Non-pigmented ciliary epithelial cell (primary cell): ENCODE results near the gene DNM3.

Experiments used
- DNase-seq: peaks from one replicate; pipeline ENCODE4 v3.0.0-alpha.2; 2010; ENCODE audit warnings: low read depth

Gene DNM3

GRCh38 chr1:172177849-172178248, 336.6 kb downstream of the DNM3 start:
- no peak for DNase-seq

DNA sequence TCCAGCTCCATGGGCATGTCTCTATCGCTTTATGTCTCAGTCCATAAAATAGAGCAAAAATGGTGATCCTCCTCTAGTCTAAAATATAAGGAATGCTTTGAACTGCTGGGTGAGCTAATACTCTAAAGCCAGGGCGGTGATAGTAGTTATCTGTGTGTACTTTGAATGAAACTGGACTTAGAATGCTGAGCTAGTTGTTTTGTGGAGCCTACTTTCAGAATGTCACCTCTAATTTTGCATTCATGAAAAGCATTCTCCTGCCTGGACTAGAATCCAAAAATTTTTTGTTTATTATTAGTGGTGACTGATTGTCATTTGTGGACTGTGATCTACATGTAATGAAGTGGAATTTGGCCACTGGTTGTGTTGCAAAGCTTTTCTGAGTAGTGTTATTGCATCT, 337.6 kb downstream of the DNM3 start:
- no peak for DNase-seq

GRCh38 chr1:172179918-172180317, 338.6 kb downstream of the DNM3 start:
- no peak for DNase-seq

DNA sequence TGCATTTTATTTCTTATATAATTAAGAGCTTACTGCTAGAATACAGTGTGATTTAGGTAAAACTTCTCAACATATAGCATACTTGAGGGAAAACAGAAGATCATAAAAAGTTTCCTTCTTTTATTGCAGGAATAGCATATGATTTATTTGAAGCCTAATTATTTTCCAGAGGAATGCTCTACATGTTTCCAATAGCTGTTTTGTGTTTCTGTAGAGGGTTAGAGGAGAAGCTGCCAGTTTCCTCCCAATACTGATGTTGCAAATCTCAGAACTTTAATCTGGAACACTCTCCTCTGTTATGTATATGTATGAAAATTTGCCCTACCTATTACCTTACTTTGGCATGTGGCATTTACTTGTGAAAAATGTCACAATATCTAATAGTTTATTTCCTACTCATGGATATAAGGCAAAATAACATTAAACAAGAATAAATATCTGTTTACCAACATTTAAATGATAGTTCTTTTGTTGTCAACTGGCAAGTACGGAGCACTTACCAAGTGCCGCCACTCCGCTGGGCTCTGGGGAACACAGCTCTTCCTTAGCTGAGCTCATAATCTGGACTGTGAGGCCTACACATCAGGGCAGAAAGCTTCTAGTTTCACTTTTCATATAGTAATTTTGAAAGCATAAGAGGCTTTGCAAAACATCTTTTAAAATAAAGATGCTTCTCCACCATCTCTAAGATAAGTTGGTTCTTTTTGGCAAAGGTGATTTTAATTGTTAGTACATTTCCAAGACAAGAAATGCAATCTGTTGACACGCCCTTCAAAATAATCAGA, 339.4 kb downstream of the DNM3 start:
- no peak for DNase-seq

DNA sequence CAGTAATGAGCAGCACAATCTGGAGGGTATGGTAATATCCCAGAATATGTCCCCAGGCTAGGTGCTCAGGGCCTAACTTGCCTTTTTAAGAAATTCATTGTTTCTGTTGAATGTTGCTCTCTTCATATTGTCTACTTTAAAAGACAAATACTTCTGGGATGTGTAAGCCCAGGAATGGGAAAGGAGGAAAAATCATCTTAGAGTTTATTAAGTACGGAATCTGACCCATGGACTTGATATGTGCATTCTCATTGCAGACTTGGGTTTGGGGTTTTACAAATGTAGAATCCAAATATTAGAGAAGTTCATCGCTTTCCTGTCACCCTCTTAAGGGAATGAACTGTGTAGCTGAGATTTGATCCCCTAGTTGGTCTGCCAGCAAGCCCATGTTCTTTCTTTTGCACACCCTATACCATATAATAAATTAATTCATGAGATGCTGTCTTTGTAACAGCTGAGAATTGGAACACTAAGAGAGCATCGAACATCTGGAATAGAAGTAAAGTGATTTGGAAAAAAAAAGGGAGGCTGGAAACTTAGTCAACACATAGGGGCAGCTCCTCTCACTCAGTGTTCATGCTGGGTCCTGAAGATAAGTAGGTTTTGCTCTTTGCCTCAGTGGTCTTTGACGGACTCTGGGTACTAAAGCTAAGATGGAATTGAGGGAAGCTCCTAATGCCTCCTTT, 343.4 kb downstream of the DNM3 start:
- no peak for DNase-seq

- DNase-seq = no peak
These were observed 343.9 kb downstream of the DNM3 start for GRCh38 chr1:172185211-172185610.

DNA sequence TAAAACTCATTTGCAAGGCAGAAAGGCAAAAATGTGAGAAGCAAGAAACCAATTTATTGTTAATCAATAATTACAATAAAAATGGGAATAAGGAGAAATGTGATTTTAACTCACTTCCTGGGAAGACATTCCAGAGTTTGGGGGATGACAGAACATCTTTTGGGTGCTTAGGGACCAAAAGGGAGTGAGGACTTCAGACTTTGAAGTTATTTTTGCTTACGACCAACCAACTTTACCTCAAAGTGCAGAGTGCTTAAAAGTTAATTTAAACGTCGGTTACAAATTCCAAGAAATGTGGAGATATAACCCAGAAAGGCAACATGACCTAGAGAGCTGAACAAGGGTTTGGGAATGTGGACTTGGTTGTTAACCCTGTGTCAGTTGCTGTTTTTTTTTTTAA, 344.7 kb downstream of the DNM3 start:
- no peak for DNase-seq

- no peak for DNase-seq
These were observed 360.3 kb downstream of the DNM3 start for GRCh38 chr1:172201572-172201971.

DNA sequence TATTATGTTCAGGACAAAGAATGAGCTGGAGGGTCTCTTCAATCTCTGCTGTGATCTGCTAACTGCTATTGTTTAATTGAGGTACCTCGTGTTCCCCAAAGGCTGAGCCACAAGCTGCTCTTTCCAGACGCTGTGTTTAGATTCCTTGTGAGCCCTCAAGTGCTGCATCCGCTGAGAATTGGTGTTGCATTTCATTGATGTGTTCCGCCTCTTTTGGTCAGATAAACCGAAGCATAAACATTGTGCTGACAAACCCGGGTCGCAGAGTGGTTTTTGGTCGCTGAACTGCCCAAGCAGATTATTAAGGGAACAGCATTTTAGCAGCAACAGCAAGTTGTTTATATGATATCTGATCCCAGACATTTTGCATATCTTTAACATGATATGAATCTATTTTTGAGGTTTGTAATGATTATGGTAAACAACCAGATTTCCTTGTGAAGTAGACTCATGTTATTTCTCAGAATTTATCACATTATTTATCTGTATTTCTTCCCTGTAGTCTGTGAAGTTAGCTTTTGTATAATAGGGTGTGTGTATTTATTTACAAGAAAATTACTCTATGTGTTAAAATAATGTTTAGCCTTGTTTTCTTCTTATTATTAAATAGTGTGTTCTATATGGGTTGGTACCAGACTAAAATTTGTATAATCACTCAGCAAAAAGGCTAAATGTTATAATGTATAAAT, 362.0 kb downstream of the DNM3 start:
- no peak for DNase-seq

DNA sequence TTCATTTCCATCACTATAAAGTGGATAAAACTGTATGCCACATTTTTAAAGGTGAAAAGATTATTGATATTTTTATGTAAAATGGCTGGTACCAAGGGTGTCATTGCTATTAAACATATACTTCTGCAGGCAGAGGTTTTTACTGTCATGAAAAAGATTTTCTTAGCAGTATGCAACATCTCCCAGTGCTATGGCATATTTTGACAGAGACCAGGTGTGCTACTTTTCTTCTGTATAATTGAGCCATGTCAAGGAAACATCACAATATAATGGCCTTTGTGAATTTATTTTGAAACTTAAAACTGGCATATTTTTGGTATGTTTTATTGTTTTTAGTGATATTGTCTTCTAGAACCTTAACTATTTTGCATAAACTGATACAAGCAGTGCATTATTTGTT, 362.6 kb downstream of the DNM3 start:
- DNase-seq = no peak

GRCh38 chr1:172206256-172206655, 365.0 kb downstream of the DNM3 start:
- no peak for DNase-seq

- DNase-seq = no peak
These were observed 367.3 kb downstream of the DNM3 start for GRCh38 chr1:172208635-172209034.

DNA sequence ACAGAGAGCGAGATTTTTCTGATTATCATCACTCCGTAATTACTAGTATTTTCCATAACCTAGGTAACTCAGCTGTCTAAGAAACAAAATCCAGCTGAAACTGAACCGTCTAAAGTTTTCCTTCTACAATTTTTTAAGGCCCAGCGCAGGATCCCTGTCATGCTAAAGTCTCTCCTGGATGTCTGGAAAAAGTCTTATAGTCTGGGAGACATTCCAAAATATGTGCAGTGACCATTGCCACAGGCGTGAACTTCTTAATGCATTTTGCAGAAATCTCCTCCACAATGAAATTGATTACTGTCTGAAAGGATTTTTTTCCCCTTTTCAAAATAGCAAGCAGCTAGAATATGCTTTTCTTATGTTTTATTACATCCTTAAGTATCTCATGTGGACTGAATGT, 369.9 kb downstream of the DNM3 start:
- no peak for DNase-seq

DNA sequence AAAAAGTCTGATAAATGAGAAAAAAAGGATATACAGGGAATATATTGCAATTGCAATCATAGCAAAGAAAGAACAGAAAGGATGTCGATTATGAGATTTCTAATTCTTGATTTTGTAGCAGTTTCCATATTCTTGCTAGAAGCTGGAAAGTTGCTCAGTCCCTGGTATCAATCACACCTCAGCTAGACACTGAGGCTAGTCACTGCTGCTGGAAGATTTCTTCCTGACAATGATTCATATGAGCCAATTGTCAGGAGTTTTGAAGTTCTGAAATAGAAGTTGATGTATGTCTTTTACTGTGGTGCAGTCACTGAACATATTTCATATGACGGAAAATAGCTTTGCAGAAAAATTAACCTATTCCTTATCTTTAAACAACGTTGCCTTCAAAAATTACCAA, 370.8 kb downstream of the DNM3 start:
- no peak for DNase-seq

DNA sequence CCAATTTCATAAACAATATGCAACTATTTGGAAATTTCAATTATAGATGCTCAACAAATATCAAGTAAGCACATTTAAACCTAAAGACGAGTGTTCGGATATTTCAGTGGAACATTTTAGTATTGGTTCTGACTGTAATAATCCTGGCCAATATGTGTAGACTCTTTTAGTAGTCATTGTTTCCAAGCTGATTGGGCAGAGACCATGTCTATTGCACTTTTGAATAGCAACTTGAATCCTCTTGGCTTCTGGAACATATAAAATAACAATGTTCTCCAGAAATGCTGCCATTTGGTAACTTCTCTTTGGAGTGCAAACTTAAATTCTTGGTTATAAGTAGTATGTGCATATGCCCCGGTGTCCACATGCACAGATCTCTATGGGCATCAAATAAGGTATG, 373.7 kb downstream of the DNM3 start:
- no peak for DNase-seq

DNA sequence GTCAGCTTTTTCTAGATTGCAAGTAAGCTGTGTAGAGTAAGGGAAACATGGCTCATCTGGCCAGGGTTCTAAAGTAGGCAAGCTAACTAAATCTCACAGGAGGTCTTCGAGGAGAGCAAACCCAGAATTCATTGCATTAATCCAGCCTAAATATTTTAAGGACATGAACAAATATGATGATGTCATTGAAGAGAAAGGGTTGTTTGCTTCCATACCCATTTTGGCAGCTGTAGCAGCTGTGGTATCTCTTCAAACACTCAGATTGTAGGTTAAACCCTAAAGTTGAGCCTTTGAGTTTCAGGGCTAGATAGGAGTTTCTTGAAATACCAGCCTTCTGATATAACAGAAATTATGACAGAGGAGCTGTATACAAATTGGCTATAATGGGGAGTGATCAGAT, 378.7 kb downstream of the DNM3 start:
- no peak for DNase-seq

DNA sequence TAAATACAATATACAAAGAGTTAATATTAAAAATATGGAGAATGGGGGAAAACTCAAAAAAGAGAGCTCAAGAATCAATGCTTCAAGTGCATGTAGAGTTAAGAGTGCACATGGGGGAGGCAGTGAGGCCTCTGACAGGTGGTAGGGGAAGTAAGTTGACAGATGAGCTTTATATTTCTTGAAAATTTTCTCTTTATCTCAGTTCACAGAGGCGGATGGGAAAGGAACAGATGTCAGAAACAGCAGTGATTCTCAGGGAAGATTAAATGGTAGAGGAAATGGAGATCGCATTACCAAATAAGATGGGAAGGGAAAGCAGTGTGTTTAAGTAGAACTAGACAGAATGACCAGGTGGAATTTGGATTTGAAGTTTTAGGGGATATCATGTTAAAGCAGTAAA, 379.1 kb downstream of the DNM3 start:
- DNase-seq = no peak

DNA sequence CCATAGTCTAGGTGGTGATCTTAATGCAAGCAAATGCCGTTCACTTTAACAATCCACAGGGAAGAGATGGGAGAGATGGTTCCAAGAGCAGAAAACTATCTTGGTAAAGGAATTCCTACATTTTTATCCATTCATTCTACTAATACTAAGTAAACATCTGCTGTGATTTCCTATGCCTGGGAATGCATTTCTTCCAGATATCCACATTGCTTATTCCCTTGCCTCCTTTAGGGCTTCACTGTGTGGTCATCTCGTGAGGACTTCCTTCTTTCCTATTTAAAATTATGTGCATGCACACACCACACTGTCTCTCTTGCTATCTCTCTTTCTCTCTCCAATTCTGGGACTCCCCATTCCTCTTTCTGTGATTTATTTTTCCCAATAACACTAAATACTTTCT, 380.1 kb downstream of the DNM3 start:
- DNase-seq = no peak

DNA sequence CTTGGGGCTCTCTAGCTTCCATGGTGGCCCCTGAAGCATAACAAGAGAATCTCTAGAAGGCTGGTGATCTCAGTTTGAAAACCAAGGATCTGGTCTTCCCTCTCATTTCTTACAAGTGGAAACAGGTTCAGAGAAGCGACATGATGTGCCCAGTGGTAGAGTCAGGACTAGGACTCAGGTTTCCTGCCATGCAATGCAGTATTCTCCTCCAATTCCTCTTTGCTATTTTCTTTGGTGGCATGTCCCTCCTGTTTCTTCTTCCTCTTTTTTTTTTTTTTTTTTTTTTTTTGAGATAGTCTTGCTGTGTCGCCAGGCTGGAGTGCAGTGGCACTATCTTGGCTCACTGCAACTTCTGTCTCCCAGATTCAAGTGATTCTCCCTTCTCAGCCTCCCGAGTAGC, 383.6 kb downstream of the DNM3 start:
- no peak for DNase-seq

GRCh38 chr1:172229942-172230341, 388.6 kb downstream of the DNM3 start:
- no peak for DNase-seq

GRCh38 chr1:172230526-172230925, 389.2 kb downstream of the DNM3 start:
- DNase-seq = no peak

DNA sequence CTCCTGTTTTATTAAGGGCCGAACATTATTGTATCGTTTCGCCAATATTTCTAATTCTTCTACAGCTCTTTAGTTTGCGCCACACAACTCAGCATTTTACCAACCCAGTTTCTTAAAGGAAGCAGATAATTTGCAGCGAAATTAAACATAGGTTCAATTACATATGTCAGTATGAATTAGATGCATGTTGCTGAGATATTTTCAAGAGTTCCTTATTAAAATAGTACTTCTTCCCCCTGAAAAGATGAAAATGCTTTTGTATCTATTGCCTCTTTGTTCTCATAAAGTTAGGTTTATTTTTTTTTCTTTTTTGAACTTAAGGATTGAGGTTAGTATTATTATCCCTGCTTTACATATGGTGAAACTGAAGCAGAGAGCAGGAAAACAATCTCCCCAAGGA, 395.7 kb downstream of the DNM3 start:
- no peak for DNase-seq

DNA sequence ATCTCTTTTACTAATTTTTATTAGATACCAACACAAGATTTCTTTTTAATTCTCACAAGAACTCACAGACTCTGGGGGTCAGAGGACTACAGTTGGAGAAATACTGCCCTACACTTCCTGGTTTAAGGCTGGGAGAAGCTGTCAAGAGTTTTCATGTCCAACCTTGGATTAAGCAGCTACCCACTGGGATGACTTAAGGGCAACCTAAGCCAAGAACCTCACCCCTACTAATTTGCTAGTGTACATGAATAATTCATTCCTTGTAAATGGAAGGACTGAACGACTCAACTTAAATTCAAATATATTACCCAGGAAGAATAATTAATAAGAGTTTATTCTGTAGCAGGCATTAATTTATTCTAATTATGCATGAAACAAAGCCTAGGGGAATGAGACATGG, 396.9 kb downstream of the DNM3 start:
- no peak for DNase-seq
